Activated CD8-positive, alpha-beta T cell treated with anti-CD3 and anti-CD28 coated beads for 36 hours (primary cell): ENCODE results near the gene MCF2L. TPM values are rescaled to one million over a fixed set of nuclear protein-coding genes. Genes with fewer than 3 reads are reported as not detected.

Source experiments
- ATAC-seq: fragments of 200-7000 bp; cut with Tn5 transposase; one replicate; pipeline ENCODE4 v1.10.0; 2021; ENCODE audit warnings: mild to moderate bottlenecking, moderate library complexity
- CTCF ChIA-PET: fragments of 350-600 bp; sonication (Branson Sonifier 250); formaldehyde crosslinking; loops from one replicate; lab custom pipeline; 2021; ENCODE audit warnings: antibody characterized with exemption; lab: Charles Lee
- POLR2A ChIA-PET: fragments of 350-600 bp; sonication (Branson Sonifier 250); formaldehyde crosslinking; loops from one replicate; lab custom pipeline; 2021; ENCODE audit warnings: antibody characterized with exemption; lab: Charles Lee
- DNase-seq: peaks from one replicate; pipeline ENCODE4 v3.0.0-alpha.2; 2020
- H3K27ac Mint-ChIP-seq: one replicate; pipeline ENCODE4 v1.8.0; 2021; ENCODE audit warnings: mild to moderate bottlenecking, mixed read lengths
- H3K27me3 Mint-ChIP-seq: one replicate; pipeline ENCODE4 v1.8.0; 2021; ENCODE audit warnings: mixed read lengths
- H3K36me3 Mint-ChIP-seq: one replicate; pipeline ENCODE4 v1.8.0; 2021; ENCODE audit warnings: low read depth, mixed read lengths
- H3K4me1 Mint-ChIP-seq: one replicate; pipeline ENCODE4 v1.8.0; 2021; ENCODE audit warnings: low read depth, mixed read lengths
- H3K4me3 Mint-ChIP-seq: one replicate; pipeline ENCODE4 v1.8.0; 2021; ENCODE audit warnings: mild to moderate bottlenecking, moderate library complexity, mixed read lengths
- H3K9me3 Mint-ChIP-seq: one replicate; pipeline ENCODE4 v1.8.0; 2021; ENCODE audit warnings: mixed read lengths
- CTCF ChIP-seq: fragments of 200-600 bp; IDR thresholded peaks from one replicate; pipeline ENCODE4 v1.8.0; 2022; ENCODE audit warnings: antibody characterized with exemption, mild to moderate bottlenecking
- intact Hi-C: fragments of 100-400 bp; cut with micrococcal nuclease; formaldehyde crosslinking; loops from one replicate; pipeline ENCODE4 v1.10.0; 2022
- total RNA-seq, 2 experiments: library from RNA; stranded (reverse); gene quantifications; one replicate each; pipeline ENCODE4 v1.2.3, GENCODE V29; 2021

The MCF2L gene
- total RNA-seq, 2 experiments from 2014 or later: 7.6 to 8.9 TPM

- H3K27ac Mint-ChIP-seq: no peak overlapping the region
- H3K4me1 Mint-ChIP-seq: peaks cover under 1% of the 10 kb centered on the region
- no peaks in the 10 kb centered on the region for H3K36me3 Mint-ChIP-seq
- peaks cover 23% of the 10 kb centered on the region for H3K27me3 Mint-ChIP-seq
- no peak overlapping the region for H3K4me3 Mint-ChIP-seq
- ChIA-PET POLR2A (no interaction called here), CTCF (interaction anchor here (0.8 kb wide), 1 partner anchor 446 kb away, joined by 3 read pairs; no protein-coding TSS in a partner anchor)
- intact Hi-C loops: no loop called here
- DNase-seq (no peak), ATAC-seq (no peak)
- no peaks in the 10 kb centered on the region for H3K9me3 Mint-ChIP-seq
- TF ChIP-seq CTCF: no peak
Observed at GRCh38 chr13:112947796-112948195, 21.2 kb upstream of the MCF2L start.

GRCh38 chr13:112951674-112952371, 17.2 kb upstream of the MCF2L start:
- POLR2A ChIA-PET: no interaction called here
- H3K36me3 Mint-ChIP-seq: no peaks in the 10 kb centered on the region
- peaks cover 15% of the 10 kb centered on the region for H3K27me3 Mint-ChIP-seq
- H3K4me3 Mint-ChIP-seq: no peak overlapping the region
- no peaks in the 10 kb centered on the region for H3K4me1 Mint-ChIP-seq
- no peaks in the 10 kb centered on the region for H3K9me3 Mint-ChIP-seq
- CTCF ChIA-PET: no interaction called here
- H3K27ac Mint-ChIP-seq: no peak overlapping the region
- TF ChIP-seq CTCF: no peak
- ATAC-seq: no peak
- DNase-seq: no peak
- intact Hi-C loops: no loop called here

- CTCF ChIA-PET: no interaction called here
- TF ChIP-seq CTCF: no peak
- Mint-ChIP-seq H3K4me1 (no peaks in the 10 kb centered on the region), H3K4me3 (no peak overlapping the region), H3K27ac (no peak overlapping the region), H3K36me3 (no peaks in the 10 kb centered on the region), H3K9me3 (no peaks in the 10 kb centered on the region), H3K27me3 (peaks cover 15% of the 10 kb centered on the region)
- POLR2A ChIA-PET: no interaction called here
- ATAC-seq: no peak
- intact Hi-C loops: no loop called here
- DNase-seq: no peak
Observed at GRCh38 chr13:112952759-112953551, 16.1 kb upstream of the MCF2L start.

- ATAC-seq (no peak), DNase-seq (no peak)
- intact Hi-C loops: no loop called here
- H3K4me1 Mint-ChIP-seq: no peaks in the 10 kb centered on the region
- no peaks in the 10 kb centered on the region for H3K9me3 Mint-ChIP-seq
- TF ChIP-seq CTCF: no peak
- no peaks in the 10 kb centered on the region for H3K36me3 Mint-ChIP-seq
- H3K4me3 Mint-ChIP-seq: no peak overlapping the region
- POLR2A ChIA-PET: interaction anchor here (0.5 kb wide), 1 partner anchor 14 kb away, joined by 4 read pairs; no protein-coding TSS in a partner anchor
- H3K27me3 Mint-ChIP-seq: peaks cover 12% of the 10 kb centered on the region
- no peak overlapping the region for H3K27ac Mint-ChIP-seq
- CTCF ChIA-PET: no interaction called here
Observed at GRCh38 chr13:112953591-112954487, 15.2 kb upstream of the MCF2L start.
